ENCODE measurements around the gene CAMTA1. TPM values are rescaled to one million over a fixed set of nuclear protein-coding genes. Genes with fewer than 3 reads are reported as not detected.

The CAMTA1 gene
- total RNA-seq, 1 experiment from 2014 or later, result 85.2 TPM

DNA sequence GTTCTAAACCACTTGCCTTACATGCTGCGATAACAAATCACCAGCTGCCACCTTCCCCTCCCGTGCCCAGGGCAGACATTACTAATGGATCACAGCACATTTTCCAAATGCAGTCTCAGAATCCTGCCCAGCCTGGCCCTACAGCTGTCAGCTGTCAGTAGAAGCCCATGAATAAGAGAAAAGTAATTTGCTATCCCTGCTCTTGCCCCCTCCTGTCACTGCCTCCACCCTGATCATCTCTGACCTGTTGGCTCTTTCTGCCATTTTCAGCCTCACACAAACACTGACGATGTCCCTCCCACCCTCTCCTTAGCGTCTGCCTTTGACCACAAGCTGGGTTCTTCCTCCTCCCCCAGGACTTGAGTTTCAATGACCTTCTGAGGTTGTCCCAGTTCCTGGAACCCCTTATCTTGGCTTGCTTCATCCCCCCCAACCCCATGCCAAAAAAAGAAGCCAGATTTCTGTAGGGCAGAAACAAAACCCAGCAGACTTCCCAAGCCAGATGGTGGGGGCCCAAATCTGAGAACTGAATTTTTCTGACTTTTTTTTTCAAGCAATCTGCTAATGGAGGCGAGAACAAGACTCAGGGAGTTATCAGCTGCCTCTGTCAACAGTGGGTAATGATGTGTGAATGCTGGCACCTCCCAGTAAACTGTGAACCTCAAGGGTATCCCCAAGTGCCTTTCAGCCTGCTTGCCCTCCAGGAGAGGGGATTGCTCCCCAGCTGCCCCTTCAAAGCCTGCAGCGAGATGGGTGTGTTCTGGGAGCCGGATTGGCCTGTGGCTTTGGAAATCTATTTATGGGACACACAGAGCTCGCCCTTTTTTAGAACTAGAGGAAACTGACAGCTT, 769.4 kb downstream of the CAMTA1 start:
- H3K4me3 ChIP-seq (ENCODE audit: low read depth, low read length, poor library complexity, severe bottlenecking), result no peak overlapping the region
- H3K27me3 ChIP-seq (replicated peaks; ENCODE audit: insufficient read depth, low read depth, low read length, poor library complexity), result no peaks in the 10 kb centered on the region
- H3K9me3 ChIP-seq (ENCODE audit: low read depth, low read length, poor library complexity, severe bottlenecking), result no peaks in the 10 kb centered on the region
- DNase-seq (ENCODE audit: low spot score), result no peak
- POLR2A ChIA-PET (ENCODE audit: low non-redundant PET), result no interaction called here
- H3K4me1 ChIP-seq (ENCODE audit: insufficient read depth, low read length, poor library complexity, severe bottlenecking), result peaks cover 9% of the 10 kb centered on the region
- H3K27ac ChIP-seq (ENCODE audit: low read depth, low read length, poor library complexity, severe bottlenecking), result no peak overlapping the region
- intact Hi-C loops (cut with micrococcal nuclease; ENCODE audit: unreplicated experiment), result no loop called here
- CTCF ChIA-PET, result no interaction called here
- H3K36me3 ChIP-seq (ENCODE audit: insufficient read depth, low read length, poor library complexity, severe bottlenecking), result no peaks in the 10 kb centered on the region
- BruUV-seq (replicated peaks), result no TSS peak
- no peak for TF ChIP-seq EZH2 (IDR thresholded peaks at IDR 0.05; ENCODE audit: borderline replicate concordance, low read depth, low read length, poor library complexity, severe bottlenecking)
- TF ChIP-seq, protein P1, sequence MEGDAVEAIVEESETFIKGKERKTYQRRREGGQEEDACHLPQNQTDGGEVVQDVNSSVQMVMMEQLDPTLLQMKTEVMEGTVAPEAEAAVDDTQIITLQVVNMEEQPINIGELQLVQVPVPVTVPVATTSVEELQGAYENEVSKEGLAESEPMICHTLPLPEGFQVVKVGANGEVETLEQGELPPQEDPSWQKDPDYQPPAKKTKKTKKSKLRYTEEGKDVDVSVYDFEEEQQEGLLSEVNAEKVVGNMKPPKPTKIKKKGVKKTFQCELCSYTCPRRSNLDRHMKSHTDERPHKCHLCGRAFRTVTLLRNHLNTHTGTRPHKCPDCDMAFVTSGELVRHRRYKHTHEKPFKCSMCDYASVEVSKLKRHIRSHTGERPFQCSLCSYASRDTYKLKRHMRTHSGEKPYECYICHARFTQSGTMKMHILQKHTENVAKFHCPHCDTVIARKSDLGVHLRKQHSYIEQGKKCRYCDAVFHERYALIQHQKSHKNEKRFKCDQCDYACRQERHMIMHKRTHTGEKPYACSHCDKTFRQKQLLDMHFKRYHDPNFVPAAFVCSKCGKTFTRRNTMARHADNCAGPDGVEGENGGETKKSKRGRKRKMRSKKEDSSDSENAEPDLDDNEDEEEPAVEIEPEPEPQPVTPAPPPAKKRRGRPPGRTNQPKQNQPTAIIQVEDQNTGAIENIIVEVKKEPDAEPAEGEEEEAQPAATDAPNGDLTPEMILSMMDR (conservative IDR thresholded peaks at IDR 0.05; ENCODE audit: low read depth, low read length), result no peak

DNA sequence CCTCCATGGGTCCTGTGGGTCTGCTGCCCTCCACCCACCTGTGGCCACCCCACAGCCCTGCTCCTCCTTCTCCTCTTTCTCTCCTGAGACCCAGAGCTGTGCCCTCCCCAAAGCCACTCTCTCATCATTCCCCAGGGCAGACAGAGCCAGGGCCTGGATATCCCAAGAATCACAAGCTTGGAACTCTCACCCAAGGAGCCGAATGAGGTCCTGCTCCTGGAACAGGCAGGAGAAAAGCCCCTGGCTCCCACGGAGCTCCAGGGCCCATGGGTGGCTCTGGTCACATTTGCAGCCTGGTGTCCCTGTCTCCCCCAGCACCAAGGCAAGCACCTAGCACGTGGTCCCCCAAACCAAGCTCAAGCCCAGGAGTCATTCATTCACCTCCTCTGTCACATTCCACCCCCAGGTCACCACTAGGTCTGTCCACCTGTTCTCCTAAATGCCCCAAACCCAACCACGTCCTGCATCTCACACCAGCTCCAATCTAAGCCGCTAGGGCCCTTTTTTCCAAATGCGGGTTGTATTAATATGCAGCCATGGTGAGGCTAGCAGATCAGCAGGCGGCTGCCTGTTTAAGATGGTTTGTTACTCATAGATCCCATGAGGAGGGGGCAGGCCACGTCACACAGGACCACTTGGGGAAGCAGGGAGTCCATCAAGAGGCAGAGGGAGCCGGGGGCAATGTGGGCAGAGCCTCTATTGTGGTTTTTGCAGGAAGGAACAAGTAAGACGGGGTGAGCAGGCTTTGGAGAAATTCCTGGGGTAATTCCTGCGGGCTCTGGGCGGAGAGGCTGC, 770.3 kb downstream of the CAMTA1 start:
- Histone ChIP-seq H3K27me3 (replicated peaks; ENCODE audit: insufficient read depth, low read depth, low read length, poor library complexity) (no peaks in the 10 kb centered on the region), H3K27ac (ENCODE audit: low read depth, low read length, poor library complexity, severe bottlenecking) (no peak overlapping the region), H3K9me3 (ENCODE audit: low read depth, low read length, poor library complexity, severe bottlenecking) (no peaks in the 10 kb centered on the region), H3K36me3 (ENCODE audit: insufficient read depth, low read length, poor library complexity, severe bottlenecking) (no peaks in the 10 kb centered on the region), H3K4me1 (ENCODE audit: insufficient read depth, low read length, poor library complexity, severe bottlenecking) (no peaks in the 10 kb centered on the region), H3K4me3 (ENCODE audit: low read depth, low read length, poor library complexity, severe bottlenecking) (no peak overlapping the region)
- POLR2A ChIA-PET (ENCODE audit: low non-redundant PET), result no interaction called here
- no TSS peak for BruUV-seq (replicated peaks)
- intact Hi-C loops (cut with micrococcal nuclease; ENCODE audit: unreplicated experiment), result no loop called here
- TF ChIP-seq, protein P1 (conservative IDR thresholded peaks at IDR 0.05; ENCODE audit: low read depth, low read length), result no peak
- TF ChIP-seq EZH2 (IDR thresholded peaks at IDR 0.05; ENCODE audit: borderline replicate concordance, low read depth, low read length, poor library complexity, severe bottlenecking), result no peak
- CTCF ChIA-PET, result no interaction called here
- DNase-seq (ENCODE audit: low spot score), result no peak

DNA sequence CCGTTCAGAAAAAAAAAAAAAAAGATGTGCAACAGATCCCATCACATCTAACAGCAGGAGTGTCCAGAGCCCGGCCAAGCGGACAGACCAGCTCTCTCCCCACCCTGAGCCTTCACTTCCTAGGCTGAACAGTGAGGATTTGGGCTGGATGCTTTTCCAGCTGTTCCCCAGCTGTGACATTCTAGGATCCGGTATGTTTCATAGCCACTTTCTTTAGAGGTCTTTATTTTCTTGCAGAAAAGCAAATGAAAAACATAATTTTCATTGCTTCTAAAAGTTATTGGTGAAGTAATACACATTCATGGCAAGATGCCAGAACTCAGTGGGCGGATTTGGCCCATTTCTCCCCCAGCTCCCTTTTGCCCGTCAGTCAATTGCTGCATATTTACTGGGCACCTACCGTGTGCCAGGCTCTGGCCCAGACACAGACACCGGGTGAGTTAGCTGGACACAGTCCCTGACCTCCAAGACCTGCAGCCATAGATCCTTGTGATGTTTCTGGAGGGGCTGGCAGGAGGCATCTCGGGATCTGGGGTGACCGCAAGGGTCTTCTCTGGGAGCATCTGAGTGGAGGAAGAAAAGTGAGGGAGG, 772.1 kb downstream of the CAMTA1 start:
- Histone ChIP-seq H3K4me1 (ENCODE audit: insufficient read depth, low read length, poor library complexity, severe bottlenecking) (no peaks in the 10 kb centered on the region), H3K27me3 (replicated peaks; ENCODE audit: insufficient read depth, low read depth, low read length, poor library complexity) (no peaks in the 10 kb centered on the region), H3K36me3 (ENCODE audit: insufficient read depth, low read length, poor library complexity, severe bottlenecking) (no peaks in the 10 kb centered on the region), H3K4me3 (ENCODE audit: low read depth, low read length, poor library complexity, severe bottlenecking) (no peak overlapping the region), H3K27ac (ENCODE audit: low read depth, low read length, poor library complexity, severe bottlenecking) (no peak overlapping the region), H3K9me3 (ENCODE audit: low read depth, low read length, poor library complexity, severe bottlenecking) (no peaks in the 10 kb centered on the region)
- no TSS peak for BruUV-seq (replicated peaks)
- ChIA-PET POLR2A (ENCODE audit: low non-redundant PET) (no interaction called here), CTCF (no interaction called here)
- intact Hi-C loops (cut with micrococcal nuclease; ENCODE audit: unreplicated experiment), result no loop called here
- no peak for DNase-seq (ENCODE audit: low spot score)
- TF ChIP-seq EZH2 (IDR thresholded peaks at IDR 0.05; ENCODE audit: borderline replicate concordance, low read depth, low read length, poor library complexity, severe bottlenecking), result no peak
- TF ChIP-seq, protein P1 (conservative IDR thresholded peaks at IDR 0.05; ENCODE audit: low read depth, low read length), result no peak

Data from A673 (cell line).